ENCODE data around the gene MAEL. TPM values are rescaled to one million over a fixed set of nuclear protein-coding genes. Genes with fewer than 3 reads are reported as not detected.

The MAEL gene
- total RNA-seq, 1 donor from 2014 or later, result not detected

DNA sequence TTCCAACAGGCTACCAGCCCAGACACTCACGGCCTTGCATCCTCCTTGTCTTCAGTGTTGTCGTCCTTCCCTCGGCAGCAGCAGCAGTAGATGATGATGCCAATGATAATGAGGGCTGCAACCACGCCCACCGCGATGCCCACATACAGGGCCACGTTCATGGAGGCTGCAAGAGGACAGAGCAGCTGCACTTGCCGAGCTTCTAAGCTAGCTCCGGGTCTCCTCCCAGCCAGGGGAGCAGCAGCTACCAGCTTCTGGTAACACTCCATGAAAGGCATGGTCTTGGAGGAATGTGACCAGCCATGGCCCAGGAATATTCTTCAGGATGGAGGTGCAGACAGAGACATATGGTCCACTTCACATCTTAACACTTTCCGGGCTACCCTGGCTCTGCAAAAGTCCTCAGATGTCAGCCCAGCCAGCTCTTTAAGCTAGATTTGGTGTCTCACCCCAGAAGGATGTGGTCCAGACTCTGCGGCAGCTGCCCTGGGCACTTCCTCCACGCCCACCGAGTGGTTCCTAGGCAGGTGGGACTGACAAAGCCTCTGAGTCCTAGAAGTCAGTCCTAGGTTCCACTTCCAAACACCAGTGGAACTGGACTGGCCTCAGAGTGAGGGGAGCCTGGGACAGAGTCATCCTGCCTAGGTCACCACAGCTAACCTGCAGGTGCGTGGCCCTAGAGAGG, 66.0 kb downstream of the MAEL start:
- intact Hi-C loops (cut with micrococcal nuclease), result loop anchor here (5.0 kb wide), 1 partner anchor 1128 kb away; no protein-coding TSS in a partner anchor

DNA sequence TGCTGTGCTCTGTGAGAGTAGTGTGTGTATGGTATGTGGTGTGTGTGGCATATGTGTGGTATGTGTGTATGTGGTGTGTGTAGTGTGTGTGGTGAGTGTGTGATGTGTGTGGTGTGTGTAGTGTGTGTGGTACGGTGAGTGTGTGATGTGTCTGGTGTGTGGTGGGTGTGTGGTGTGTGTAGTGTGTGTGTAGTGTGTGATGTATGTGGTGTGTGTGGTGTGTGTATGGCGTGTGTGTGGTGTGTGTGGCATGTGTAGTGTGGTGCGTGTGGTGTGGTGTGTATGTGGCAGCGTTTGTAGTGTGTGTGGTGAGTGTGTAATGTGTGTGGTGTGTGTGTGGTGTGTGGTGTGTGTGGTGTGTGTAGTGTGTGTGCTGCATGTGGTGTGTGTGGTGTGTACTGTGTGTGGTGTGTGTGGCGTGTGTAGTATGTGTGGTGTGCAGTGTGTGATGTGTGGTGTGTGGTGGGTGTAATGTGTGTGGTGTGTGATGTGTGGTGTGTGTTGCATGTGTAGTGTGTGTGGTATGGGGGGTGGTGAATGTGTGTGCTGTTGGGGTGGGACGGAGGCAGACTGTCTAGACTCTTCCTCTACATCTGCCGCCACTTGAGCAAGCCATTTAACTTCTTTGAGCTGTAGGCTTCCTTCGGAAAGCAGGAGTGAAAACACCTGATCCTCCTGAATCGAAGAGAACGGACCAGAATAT, 67.6 kb downstream of the MAEL start:
- intact Hi-C loops (cut with micrococcal nuclease), result loop anchor here (5.0 kb wide), 1 partner anchor 1129 kb away; no protein-coding TSS in a partner anchor

DNA sequence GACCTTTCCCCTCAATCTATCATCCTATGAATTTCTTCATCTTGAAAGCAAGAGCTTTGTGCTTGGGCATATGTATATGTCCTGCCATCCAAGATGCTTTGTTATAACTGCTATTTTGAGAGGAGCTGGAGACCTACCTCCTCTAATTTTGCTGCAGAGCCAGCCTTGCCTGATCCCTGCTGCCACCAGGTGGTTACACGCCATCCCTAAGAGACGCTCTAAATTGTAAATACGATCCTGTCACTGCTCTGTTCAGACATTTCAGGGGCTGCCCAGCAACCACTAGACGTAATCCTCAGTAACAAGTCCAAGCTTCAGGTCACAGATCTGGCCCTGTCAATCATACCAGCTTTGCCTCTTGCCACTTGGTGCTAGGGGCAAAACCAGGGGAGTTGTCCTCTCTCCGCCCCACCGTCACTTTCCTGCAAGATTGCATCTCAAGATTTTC, 68.2 kb downstream of the MAEL start:
- intact Hi-C loops (cut with micrococcal nuclease), result loop anchor here (5.0 kb wide), 1 partner anchor 1130 kb away; no protein-coding TSS in a partner anchor

DNA sequence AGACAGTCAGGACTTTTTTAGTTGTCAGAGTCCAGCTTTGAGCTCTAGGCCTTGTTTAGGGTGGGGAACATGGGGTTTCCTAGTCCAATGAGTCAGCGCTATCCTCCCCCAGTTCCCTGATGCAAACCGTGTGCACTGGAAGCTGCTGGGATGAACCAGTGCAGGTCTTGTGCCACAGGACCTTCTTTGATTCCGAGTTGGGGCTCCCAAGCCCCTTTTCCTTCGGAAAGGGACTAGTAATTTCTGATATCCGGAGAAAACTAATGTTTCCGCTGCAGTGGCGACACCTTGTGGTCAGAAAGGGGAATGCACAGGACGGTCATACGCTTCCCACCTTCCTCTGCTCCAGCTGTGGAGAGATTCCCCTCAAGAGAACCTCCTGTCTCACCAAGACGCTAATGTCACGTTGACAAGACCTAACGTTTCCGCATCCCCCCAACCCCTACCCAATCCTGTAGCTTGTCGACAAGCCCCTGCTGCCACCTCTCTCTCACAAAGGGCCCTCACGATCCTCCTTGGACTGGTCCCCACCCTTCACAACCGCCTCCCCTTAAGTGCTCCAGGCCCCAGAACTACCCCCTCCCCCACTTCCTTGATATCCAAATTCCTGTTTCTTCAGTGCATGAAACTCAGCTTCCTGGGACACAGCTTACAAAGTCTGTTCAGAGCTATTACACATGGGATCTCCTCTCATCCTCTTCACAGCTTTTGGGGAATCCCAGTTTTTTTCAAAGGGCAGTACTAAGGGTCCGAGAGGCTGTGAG, 70.1 kb downstream of the MAEL start:
- intact Hi-C loops (cut with micrococcal nuclease), result loop anchor here (1.0 to 5.0 kb wide), 3 partner anchors 84 to 1132 kb away; partner anchors contain the start of gene ILDR2

DNA sequence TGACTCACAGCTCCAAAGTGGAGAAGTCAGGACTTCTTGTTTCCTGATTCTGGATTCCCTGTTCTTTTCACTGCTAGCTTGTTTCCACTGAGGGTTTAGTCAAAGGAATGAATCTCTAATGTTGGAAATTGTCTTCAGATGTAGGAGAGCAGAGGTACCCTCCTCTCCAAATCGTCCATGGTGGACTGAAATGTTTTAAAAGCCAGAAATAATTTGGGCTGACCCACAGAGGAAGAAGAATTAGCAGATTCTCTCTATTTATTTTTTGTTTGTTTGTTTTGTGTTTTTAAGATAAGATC, 70.7 kb downstream of the MAEL start:
- intact Hi-C loops (cut with micrococcal nuclease), result loop anchor here (1.0 to 10.0 kb wide), 4 partner anchors 85 to 1132 kb away; partner anchors contain the start of gene ILDR2

DNA sequence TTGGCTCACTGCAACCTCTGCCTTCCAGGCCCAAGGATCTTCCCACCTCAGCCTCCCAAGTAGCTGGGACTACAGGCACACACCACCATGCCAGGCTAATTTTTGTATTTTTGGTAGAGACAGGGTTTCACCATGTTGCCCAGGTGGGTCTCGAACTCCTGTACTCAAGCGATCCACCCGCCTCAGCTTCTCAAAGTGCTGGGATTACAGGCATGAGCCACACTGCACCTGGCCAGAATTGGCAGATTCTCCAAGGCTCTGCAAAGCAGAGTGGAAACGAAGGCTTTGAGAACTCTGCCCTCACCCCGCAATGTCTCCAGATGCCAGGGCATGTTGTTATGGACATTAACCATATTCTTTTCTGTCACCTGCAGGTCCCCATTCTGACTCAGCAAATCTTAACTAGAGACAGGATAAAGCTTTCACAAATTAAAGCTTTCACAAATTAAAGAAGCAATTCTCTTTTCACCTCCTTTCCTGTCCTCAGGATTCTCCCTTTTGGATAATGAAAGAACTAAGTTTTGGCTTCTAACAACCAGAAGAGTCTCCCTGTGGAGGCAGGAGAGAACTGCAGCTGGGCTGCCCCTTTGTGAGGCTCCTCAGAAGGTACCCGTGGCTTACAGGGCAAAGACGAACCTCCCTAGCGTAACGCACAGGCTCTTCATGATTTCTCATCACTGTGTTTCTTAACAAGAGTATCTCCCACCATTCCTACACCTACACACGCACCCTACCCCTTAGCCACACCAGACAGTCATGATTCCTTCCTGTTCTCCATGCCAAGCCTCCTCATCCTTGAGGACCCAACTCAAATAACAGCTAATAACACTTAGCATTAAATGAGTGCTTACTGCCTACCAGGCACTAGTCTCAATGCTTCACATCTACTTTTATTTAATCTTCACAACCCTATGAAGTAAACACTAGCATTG, 71.3 kb downstream of the MAEL start:
- intact Hi-C loops (cut with micrococcal nuclease), result loop anchor here (10.0 kb wide), 1 partner anchor 344 kb away; no protein-coding TSS in a partner anchor

DNA sequence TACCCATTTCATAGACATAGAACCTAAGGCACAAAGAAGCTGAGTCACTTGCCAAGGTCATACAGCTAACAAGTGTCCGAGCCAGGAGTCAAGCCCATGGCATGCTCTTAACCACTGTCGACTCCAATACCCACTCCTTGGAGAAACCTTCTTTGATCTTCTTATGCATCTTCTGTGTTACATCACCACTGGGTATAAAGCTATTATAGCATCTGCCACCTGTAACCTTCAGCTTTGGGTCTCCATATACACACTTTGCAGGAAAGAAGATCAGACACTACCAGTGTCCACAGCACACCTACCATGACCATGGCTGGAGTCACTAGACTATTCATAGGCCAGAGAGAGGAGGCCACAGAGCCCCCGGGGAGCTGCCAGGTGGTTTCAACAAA, 72.0 kb downstream of the MAEL start:
- intact Hi-C loops (cut with micrococcal nuclease), result loop anchor here (10.0 kb wide), 1 partner anchor 344 kb away; no protein-coding TSS in a partner anchor

DNA sequence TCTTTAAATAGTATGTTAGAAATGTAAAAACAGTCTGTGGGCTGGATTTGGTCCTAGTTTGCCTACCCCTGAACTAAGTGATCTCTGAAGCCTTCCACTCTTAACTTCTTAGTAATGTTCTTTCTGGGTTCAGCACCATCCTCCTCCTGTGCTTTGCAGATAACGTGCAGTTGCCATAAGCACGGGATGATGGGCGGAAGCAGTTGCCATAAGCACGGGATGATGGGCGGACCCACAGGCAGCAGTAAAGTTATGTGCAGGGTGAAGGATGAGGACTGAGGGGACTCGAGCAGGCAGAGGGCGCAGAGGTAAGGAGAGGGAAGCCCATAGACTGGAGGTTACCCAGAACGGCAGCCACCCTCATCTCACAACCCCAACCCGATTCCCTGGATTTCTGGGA, 75.5 kb downstream of the MAEL start:
- intact Hi-C loops (cut with micrococcal nuclease), result loop anchor here (5.0 to 10.0 kb wide), 3 partner anchors 203 to 468 kb away; no protein-coding TSS in a partner anchor

DNA sequence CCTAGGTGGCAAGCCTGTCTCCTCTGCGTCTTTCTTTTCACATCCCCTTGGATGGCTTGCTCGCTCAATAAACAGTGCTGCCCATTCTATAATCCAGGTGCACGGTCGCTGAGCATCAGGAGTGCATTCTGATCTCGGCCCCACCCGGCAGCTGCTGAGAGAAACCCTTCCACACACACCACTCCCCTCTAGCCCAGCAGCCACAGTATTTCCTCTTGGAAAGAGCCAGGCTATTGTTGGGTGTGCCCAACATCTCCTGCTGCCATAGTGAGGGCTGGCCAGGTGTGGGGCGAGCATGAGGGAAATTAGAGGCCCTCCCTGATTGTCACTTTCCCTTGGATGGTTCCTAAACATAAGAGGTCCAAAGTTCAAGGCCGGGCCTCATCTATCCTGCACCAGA, 76.4 kb downstream of the MAEL start:
- intact Hi-C loops (cut with micrococcal nuclease), result loop anchor here (5.0 to 10.0 kb wide), 3 partner anchors 202 to 467 kb away; no protein-coding TSS in a partner anchor

DNA sequence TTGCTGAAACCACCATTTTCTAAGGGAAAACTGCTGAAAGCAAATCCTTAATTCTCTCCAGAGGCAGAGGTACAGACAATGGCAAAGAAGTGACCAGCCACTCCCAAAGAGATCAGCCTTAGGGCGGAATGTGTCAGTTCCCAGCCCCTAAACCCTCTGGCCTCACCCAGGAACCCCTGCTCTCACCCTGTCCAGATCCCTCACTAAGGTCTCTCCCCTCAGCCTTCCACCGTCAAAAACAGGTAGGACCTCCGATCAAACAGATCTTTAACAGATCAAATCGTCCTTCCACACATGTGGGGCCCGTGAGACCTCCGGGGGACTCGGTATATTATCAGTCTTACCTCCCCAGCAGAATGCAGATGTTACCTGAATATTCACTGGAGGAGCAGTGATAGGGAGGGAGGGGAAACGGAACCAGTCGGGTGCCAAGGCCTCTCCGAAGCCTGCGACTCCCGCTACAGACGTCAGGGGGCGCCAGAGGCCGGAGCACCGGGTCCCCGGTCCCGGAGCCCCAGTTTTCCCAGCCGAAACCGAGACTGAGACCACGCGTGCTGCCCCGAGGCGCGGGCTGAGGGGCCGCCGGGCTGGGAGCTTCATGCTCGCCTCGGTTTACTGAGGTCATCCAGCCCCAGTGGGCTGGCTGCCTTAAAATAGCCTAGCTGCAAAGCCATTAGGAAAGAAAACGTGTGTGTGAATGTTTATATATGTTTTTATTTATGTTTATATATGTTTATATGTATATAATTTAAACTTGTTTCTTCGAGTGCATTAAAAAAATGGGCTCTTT, 77.4 kb downstream of the MAEL start:
- intact Hi-C loops (cut with micrococcal nuclease), result loop anchor here (1.0 to 10.0 kb wide), 7 partner anchors 58 to 490 kb away; partner anchors contain the start of gene POU2F1

DNA sequence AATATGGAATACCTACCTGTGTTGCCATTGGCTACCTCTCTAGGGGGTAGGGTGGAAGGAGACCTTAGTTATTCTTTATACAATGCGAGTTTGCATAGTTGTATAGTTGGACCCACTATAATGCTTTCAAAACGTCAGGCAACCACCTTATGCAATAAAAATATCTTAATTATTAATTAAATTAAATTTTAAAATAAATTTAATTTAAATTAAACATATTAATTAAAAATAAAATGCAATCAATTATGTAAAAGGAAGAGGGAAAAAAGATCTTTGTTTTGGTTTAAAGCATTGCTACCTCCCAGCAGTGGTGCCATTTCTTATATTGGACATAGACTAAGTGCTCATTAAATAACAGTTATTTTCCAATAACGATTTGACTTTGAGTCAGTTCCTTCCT, 78.8 kb downstream of the MAEL start:
- intact Hi-C loops (cut with micrococcal nuclease), result loop anchor here (2.0 to 10.0 kb wide), 4 partner anchors 199 to 489 kb away; no protein-coding TSS in a partner anchor

DNA sequence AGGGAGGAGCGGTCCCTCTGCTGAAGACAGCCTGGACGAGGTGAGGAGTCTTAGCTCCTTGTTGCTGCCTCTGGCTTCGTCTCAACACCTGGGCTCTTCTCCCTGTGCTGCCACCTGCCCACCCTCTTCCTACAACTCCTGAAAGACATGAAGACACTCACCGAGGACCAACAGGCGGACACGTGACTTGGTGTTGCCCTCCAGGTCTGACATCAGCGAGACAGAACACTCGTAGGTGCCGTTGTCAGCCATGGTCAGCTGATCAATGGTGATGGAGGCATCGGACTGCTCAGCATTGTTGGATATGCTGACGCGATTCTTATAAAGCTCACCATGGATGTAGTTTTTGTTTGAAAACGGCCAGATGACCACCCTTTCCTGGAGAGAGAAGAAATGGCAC, 79.7 kb downstream of the MAEL start:
- intact Hi-C loops (cut with micrococcal nuclease), result loop anchor here (5.0 to 10.0 kb wide), 3 partner anchors 199 to 464 kb away; no protein-coding TSS in a partner anchor

DNA sequence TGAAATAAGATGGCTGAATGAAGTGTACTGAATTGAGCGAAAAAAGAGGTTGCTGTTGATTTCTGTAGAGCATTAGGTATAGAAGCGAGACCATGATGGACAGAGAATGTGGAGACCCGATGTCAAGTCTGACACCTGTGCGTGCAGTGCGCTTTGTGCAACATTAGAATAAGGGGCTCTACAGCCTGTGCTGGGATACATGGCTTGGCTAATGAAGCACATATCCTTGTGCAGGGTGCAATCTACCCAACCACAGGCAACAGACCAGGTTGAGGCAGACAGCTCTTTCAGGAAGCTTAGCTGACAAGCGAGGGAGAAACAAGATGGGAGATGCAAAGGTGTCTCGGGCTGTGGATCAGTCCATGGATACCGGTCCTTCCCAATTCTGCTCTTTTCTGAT, 82.2 kb downstream of the MAEL start:
- intact Hi-C loops (cut with micrococcal nuclease), result no loop called here

Other genes with a start within 250 kb of the MAEL start
- 40.5 and 42.3 TPM in 2 replicates for gene POGK, start 149.8 kb upstream of the MAEL start, total RNA-seq
- gene TADA1, start 113.0 kb upstream of the MAEL start, total RNA-seq, result 15.9 and 16.3 TPM in 2 replicates
- 8.5 and 13.6 TPM in 2 replicates for gene ILDR2, start 13.7 kb upstream of the MAEL start, total RNA-seq
- 3.8 and 3.9 TPM in 2 replicates for gene GPA33, start 101.1 kb downstream of the MAEL start, total RNA-seq
- gene STYXL2, start 104.8 kb downstream of the MAEL start, total RNA-seq, result not detected in 2 replicates
- 13.3 and 18.0 TPM in 2 replicates for gene POU2F1, start 231.6 kb downstream of the MAEL start, total RNA-seq